ENCODE measurements around the gene FOSL1. TPM values are rescaled to one million over a fixed set of nuclear protein-coding genes. Genes with fewer than 3 reads are reported as not detected.

The FOSL1 gene
- polyA plus RNA-seq, 1 donor: 0.54 TPM

DNA sequence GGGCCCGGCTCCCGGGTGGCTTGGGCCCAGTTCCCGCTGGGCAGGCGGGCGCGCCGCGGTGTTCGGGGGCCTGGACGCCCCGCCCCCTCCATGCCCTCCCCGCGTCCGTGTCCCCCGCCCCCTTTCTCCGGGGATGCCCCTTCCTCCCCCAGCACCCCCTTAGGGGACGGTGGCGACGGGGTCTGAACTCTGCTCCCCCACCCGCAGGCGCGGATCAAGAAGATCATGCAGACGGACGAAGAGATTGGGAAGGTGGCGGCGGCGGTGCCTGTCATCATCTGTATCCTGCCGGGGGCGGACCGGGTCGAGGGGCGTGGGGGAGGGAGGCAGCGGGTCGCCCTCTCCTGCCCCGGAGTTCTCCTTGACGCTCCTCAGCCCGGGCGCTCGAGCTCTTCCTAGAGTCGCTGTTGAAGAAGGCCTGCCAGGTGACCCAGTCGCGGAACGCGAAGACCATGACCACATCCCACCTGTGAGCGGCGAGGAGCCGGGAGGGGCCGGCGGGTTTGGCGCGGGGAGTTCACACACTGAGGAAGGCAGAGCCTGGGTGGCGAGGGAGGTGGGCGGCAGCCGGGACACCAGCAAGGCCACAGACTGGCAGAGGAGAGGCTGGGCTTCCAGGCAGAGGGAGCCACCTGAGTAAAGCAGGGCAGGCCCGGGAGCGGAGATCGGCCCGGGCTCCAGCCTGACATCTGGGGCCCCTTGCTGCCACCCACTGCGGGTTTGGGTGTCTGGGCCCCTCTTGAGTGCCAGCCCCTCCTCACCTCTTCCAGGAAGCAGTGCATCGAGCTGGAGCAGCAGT, 19.6 kb upstream of the FOSL1 start:
- DNase-seq: no peak

GRCh38 chr11:65919141-65919572, 19.0 kb upstream of the FOSL1 start, which contains the start of gene DRAP1:
TSS of gene DRAP1 (plus strand) at chr11:65919426. CDS start at chr11:65919502, 76 bp downstream.
- peak; percentile 97 for DNase-seq

DNA sequence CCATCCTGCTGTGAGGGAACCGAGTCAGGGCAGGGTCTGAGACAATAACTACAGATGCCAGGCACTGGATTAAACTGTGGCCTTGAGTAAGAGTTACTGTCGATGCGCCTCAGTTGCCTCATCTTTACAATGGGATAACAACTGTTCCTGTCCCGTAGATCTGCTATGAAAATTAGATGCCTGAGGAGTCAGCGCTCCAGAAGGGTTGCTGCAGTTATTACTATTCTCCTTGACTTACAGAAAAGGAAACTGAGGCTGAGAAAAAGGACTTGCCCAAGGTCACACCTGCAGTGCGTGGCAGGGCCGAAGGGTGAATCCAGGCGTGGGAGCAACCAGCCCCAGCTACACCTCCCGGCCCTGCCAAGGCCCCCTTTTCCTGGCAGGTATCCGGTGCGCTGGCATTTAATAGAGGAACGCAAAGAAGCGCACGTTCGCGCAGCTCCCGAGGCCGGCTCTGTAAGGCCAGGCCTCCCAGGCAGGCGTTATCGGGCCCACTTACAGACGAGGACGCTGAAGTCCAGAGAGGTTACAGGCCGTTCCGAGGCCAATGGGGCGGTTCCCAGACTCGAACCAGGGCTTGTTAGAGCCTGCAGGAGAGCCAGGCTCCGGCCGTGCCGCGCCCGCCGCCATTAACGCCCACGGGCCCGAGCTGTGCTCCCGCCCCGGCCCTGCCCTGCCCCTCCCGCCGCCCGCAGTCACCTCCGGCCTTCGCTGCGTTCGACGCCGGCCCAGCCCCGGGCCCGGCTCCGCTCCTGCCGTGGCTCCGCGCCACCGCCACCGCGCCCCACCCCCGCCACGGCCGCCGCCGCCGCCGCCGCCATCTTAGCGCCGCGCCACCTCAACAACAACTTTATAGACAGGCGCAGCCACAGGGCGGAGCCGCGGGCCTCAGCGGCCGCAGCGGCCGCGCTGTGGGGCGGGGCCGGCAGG, 18.3 kb upstream of the FOSL1 start, which contains the start of gene C11orf68:
TSS of gene C11orf68 (minus strand) at position 852 of the 930 bp plus-strand sequence. CDS start at position 821, 31 bp downstream.
- peak; percentile 43 for DNase-seq

- DNase-seq: no peak
Measured at GRCh38 chr11:65917434-65918210, 17.4 kb upstream of the FOSL1 start.

DNA sequence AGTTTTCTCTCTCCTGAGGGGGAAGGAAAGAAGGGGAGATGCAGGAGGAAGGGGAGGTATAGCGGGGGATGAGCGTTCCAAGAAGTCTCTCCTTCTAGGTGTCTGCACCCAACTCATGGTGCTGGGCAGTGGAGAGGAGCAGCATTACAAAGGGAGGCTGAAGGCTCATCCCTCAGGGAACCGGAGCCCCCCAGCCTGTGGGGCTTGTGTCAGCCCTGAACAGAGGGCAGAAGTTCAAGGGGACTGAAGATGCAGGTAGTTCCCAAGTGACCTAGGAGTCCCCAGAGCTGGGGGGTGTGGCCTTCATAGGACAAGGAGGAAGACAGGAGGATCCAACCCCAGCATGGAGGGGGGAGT, 16.9 kb upstream of the FOSL1 start:
- no peak for DNase-seq

DNA sequence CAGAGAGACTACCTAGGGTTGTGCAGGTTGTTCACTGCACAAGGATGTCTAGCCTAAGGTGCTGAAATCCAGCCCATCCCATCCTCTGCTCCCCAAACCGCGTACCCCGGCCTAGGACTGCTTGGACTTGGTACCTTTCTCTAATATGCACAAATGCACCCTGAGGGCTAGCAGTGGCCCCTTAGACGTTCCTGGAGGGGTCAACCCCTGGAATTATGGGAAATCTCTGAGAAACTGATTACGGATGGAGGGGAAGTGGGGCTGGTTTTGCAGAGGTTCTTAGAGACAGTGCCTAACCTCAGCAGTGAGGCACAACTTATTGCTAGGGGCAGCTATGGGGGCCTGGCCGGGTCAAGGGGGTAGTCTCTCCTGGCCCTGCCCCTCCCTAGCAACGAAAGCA, 16.2 kb upstream of the FOSL1 start:
- DNase-seq: no peak

- no peak for DNase-seq
Measured at GRCh38 chr11:65915821-65916251, 15.6 kb upstream of the FOSL1 start.

DNA sequence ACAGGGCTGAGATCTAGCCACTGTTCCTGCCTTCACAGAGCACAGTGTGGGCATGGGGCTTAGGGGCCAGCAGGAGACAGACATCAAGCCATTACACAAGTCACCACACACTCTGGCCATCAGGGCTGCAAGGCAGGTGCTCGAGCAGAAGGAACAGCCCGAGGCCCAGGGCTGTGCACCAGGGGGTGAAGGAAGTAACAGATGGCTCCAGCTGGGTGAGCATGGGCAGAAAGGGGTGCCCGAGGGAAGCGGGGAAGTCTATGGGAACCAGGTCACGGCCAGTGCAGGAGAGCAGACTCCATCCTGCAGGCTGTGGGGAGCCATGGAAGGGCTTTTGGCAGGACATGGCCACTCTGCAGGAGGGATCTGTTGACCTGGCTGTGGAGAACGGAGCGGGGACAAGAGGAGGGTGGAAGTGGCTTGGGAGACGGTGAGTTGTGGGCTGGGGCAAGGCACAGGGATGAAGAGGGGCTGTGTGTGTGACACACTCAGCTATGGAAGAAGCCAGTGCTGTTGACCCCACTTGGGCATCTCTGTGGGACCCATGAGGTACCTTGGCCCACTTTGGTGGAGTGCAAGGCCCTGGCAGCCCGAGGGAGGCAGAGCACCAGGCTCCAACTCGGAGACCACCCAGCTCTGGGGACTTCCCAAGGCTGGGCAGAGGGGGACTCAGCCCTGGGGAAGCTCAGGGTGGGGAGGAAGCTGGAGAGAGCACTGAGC, 15.1 kb upstream of the FOSL1 start:
- DNase-seq: no peak

GRCh38 chr11:65912845-65913244, 12.7 kb upstream of the FOSL1 start:
- no peak for DNase-seq

DNA sequence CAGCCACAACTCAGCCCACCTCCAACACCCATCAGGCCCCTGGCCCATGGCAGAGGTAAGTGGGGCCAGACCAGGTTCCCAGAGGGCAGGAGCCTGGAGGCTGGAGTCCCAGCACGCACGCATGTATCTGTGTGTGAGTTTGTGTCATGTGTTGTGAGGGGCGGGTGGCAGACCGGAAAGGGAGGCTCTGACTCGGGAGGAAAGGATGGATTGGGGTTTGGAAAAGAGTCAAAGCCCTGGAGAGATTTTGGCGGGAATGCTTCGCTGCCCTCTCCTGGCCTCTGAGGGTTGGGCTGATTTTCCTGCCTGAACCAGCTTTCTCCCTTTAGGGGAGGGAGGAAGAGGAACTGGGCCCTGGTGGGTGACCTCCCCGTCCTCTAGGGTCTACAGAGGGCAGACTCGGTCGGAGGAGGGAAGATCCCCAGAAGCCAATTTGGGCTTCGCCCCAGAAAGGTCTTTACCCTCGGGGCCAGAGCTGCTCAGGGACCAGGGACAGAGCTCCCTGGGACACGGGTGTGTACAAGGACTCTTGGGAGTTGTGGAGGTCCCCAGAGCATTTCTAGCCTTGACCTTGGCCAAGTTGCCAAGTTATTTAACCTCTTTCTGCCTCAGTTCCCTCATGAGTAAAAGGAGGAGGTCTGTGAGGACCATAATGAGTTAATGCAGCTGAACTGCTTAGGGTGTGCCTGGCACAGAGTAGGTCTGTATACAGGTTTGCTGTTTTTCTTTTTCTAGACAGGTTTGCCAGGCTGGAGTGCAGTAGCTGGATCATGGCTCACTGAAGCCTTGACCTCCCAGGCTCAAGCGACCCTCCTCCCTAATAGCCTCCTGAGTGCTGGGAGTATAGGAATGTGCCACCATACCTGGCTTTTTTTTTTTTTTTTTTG, 11.7 kb upstream of the FOSL1 start:
- peak; percentile 49 for DNase-seq

DNA sequence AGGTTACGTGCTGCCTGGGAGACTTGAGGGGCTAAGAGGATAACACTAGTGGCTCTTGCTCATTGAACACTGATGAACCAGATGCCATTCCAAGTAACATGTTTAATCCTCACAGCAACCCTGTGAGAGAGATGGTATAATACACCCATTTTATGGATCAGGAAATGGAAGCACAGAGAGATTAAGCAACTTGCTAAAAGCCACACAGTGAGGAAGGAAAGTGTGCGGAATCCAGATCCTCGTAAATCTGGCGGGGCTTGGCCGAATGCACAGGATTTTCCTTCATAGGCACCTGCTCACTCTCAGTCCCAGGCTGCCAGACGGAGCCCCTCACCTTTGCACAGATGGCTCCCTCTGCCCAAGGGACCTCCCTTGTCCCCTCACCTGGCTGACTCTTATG, 7.7 kb upstream of the FOSL1 start:
- DNase-seq: no peak

DNA sequence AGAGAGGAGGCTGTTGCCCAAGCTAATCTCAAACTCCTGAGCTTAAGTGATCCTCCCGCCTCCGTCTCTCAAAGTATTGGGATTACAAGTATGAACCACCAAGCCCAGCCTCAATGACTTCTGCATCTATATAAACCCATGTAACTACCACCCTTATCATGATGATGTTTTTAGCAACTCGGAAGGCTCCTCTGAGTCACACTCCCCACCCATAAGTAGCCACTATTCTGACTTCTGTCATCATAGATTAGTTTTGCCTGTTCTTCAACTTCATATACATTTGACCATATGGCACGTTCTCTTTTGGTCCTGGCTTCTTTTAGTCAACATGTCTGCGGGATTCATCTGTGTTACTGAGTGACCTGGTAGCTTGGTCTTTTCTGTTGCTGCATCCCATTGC, 6.4 kb upstream of the FOSL1 start:
- DNase-seq: no peak

DNA sequence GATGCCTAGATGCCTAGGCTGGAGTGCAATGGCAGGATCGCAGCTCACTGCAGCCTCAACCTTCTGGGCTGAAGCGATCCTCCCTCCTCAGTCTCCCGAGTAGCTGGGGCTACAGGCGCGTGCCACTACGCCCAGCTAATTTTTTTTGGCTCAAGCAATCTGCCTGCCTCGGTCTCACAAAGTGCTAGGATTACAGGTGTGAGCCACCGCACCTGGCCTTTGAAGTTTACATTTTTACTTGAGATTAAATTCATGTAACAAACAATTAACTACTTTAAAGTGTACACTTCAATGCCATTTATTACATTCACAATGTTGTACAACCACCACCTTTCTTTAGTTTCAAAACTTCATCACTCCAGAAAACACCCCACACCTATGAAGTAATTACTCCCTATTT, 3.5 kb upstream of the FOSL1 start:
- DNase-seq: no peak

DNA sequence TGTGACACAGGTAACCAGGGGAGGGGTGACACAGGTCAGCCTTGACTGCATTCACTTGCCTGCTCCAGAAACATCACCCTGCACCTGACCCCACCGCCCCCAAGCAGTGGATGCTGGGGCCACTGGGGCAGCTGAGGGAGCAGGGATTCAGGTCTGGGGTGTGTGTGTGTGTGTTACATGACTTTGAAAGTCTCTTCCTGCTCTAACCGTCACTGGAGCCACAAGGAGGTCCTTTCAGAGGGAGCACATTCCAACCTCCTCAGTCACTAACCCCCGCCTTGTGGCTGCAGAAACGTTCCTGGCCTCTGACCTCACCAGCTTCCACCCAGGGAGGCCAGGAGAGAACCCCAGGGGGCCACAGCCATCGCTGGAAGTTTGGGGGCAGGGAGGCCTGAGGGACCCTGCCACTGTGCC, 2.9 kb upstream of the FOSL1 start:
- no peak for DNase-seq

DNA sequence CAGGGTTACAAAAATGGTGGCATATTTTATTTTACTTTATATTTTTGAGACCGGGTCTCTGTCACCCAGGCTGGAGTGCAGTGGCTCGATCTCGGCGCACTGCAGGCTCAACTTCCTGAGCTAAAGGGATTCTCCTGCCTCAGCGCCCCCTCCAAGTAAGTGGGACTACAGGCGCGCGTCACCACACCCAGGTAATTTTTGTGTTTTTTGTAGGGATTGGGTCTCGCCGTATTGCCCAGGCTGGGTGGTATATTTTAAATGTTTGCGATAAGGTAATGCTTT, 652 bp upstream of the FOSL1 start:
- no peak for DNase-seq

DNA sequence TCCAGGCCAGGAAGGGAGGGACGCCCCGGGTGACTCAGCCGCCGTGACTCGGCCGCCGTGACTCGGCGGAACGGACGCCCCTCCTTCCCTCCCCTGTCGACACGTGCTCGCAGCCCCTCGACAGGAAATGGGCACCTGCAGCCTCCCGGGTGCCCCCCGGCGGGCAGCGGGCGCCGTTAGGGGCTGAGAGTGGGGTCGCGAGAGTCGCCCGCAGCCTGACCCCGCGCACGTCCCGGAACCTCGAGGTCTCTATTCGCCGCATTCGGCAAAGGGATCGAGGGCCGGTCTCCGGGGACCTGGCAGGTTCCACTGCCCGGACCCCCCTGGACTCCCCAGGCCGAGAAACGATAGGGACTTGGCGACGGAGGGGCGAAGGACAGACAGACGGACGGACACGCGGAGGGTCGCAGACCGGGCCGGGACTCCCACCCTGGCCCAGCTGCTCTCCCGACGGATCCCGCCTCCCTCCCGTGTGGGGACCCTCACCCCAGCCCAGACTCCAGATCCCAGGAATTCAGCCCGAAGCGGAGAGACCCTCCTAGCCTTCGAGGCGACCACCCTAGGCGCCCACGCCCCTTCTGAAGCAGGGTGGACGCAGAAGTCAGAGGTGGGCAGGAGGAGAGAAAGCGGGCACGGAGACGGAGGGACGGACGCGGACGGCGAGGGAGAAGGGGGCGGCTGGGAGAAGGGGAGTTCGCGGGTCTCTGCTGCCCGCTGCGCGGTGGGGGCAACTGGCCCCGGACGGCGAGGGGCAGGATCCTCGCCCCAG, 648 bp downstream of the FOSL1 start:
- no peak for DNase-seq

GRCh38 chr11:65898656-65899355, 1.4 kb downstream of the FOSL1 start:
- no peak for DNase-seq

DNA sequence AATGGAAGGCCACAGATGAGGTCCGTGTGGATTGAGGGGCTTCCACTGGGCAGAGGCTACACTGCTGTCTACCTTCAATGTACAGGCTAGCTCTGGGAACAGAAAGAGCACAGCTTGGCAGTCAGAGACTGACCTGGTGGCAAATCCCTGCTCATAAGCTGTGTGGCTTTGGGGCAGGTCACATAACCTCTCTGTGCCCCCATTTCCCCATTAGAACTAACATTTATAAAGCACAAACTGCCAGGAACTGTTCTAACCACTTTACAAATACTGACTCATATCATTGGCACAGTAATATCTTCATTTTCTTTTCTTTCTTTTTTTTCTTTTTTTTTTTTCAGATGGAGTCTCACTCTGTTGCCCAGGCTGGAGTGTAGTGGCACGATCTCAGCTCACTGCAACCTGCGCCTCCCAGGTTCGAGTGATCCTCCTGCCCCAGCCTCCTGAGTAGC, 3.1 kb downstream of the FOSL1 start:
- DNase-seq: no peak

Measured in hindlimb muscle (tissue), 1 donor.